ENCODE data around the gene PTH1R.

DNA sequence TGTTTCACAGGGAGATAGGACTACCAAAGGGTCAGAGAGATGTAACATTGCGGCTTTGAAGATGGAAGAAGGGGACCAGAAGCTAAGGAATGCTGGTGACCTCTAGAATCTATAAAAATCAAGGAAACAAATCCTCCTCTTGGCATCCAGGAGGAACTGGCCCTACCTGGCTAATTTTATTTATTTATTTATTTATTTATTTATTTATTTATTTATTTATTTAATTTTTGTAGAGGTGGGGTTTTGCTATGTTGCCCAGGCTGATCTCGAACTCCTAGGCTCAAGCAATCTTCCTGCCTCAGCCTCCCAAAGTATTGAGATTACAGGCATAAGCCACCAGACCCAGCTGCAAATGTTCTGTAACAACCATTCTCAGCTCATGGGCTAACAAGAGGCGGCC is 34.0 kb upstream of the PTH1R start:
- TF ChIP-seq POLR2A (IDR thresholded peaks at IDR 0.05) (no peak), EP300 (IDR thresholded peaks at IDR 0.05) (no peak)
- TF ChIP-seq, protein P1, sequence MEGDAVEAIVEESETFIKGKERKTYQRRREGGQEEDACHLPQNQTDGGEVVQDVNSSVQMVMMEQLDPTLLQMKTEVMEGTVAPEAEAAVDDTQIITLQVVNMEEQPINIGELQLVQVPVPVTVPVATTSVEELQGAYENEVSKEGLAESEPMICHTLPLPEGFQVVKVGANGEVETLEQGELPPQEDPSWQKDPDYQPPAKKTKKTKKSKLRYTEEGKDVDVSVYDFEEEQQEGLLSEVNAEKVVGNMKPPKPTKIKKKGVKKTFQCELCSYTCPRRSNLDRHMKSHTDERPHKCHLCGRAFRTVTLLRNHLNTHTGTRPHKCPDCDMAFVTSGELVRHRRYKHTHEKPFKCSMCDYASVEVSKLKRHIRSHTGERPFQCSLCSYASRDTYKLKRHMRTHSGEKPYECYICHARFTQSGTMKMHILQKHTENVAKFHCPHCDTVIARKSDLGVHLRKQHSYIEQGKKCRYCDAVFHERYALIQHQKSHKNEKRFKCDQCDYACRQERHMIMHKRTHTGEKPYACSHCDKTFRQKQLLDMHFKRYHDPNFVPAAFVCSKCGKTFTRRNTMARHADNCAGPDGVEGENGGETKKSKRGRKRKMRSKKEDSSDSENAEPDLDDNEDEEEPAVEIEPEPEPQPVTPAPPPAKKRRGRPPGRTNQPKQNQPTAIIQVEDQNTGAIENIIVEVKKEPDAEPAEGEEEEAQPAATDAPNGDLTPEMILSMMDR (IDR thresholded peaks at IDR 0.05) = no peak

All from gastroesophageal sphincter (tissue), 3 donors.